GM12864 (cell line): ENCODE results near the gene COL27A1.

Experiments
- DNase-seq: peaks from one replicate; pipeline ENCODE4 v3.0.0-alpha.2; 2011; ENCODE audit warnings: low read depth
- H3K4me3 ChIP-seq: 2 replicates; pipeline ENCODE4 v1.5.1; 2011; ENCODE audit warnings: mild to moderate bottlenecking, low read depth, low read length, control low read depth
- TF ChIP-seq, protein P1 (sequence below): IDR thresholded peaks from 2 replicates; pipeline ENCODE4 v1.5.1; 2011; ENCODE audit warnings: low read depth, mild to moderate bottlenecking, moderate library complexity, low read length, control low read depth, inconsistent platforms; ENCODE audit errors: missing control alignments

COL27A1 gene

DNA sequence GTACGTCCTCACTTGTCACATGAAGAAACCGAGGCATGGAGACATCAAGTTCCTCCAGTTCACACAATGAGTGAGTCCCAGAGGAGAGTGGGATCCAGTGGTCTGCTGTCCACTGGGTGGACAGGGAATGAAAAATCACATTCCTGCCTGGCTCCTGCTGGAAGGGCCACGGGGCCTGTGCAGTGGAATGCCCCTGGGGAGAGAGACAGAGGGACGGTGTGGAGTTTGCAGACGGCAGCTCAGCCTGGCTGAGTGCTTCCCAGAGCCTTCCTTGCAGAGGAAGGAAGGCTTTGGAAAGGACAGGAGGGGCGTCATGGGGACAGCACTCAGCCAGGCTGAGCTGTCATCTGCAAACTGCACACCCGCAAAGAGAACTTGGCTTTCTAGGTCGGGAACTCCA is 74.7 kb downstream of the COL27A1 start:
- TF ChIP-seq, protein P1, sequence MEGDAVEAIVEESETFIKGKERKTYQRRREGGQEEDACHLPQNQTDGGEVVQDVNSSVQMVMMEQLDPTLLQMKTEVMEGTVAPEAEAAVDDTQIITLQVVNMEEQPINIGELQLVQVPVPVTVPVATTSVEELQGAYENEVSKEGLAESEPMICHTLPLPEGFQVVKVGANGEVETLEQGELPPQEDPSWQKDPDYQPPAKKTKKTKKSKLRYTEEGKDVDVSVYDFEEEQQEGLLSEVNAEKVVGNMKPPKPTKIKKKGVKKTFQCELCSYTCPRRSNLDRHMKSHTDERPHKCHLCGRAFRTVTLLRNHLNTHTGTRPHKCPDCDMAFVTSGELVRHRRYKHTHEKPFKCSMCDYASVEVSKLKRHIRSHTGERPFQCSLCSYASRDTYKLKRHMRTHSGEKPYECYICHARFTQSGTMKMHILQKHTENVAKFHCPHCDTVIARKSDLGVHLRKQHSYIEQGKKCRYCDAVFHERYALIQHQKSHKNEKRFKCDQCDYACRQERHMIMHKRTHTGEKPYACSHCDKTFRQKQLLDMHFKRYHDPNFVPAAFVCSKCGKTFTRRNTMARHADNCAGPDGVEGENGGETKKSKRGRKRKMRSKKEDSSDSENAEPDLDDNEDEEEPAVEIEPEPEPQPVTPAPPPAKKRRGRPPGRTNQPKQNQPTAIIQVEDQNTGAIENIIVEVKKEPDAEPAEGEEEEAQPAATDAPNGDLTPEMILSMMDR = no peak
- H3K4me3 ChIP-seq = no peak overlapping the region
- no peak for DNase-seq

DNA sequence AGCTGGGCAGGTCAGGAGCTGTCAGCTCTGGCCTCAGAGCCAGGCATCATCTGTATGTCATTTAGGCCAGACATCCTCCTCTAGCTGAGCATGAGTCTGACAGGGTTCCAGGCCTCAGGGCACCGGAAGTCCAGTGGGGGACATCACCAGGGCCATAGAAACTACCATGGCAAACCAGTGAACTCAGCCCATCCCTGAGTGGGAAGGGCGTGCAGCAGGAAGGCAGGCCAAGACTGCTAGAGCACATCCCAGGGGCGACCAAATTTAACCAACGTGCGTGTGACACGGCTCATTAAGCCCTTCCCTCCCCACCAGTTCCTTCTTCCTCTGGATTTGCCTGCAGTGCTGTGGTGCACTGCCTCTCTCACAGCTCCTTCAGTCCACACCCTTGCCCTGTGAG is 75.9 kb downstream of the COL27A1 start:
- TF ChIP-seq, protein P1 = no peak
- no peak for DNase-seq
- H3K4me3 ChIP-seq = no peak overlapping the region

DNA sequence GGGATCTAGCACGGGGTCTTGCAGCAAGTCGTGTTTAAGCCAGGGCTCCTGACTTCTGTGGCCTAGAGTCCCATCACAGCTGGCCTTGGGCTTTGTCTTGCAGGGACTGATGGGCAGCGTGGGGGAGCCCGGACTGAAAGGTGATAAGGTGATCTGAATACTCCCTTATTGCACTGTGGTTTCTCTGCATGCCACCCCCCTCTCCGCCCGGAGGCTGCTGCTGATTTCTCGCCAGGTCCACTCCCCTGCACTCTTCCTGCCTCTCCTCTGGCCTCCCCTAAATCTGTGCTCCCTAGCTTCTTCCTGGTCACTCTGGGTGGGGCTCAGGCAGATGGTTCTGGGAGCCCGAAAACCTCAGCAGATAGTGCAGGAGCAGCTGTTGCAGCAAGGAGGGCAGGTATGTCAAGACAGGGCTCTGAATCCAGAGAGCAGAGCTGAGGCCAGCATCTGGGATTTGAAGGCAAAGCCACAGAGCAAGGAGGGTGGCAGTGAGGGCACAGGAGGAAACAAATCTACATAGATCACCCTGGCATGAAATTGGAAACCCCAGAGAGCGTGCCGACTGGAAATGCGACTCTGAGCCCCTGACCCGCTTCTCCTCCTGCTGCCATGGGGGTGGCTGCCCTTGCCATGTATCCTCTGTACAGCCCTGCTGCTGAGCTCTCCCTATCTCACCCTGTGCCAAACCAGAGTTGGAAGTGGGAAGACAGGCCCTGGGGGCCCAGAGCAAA is 76.5 kb downstream of the COL27A1 start:
- H3K4me3 ChIP-seq = no peak overlapping the region
- TF ChIP-seq, protein P1 = no peak
- DNase-seq = no peak

DNA sequence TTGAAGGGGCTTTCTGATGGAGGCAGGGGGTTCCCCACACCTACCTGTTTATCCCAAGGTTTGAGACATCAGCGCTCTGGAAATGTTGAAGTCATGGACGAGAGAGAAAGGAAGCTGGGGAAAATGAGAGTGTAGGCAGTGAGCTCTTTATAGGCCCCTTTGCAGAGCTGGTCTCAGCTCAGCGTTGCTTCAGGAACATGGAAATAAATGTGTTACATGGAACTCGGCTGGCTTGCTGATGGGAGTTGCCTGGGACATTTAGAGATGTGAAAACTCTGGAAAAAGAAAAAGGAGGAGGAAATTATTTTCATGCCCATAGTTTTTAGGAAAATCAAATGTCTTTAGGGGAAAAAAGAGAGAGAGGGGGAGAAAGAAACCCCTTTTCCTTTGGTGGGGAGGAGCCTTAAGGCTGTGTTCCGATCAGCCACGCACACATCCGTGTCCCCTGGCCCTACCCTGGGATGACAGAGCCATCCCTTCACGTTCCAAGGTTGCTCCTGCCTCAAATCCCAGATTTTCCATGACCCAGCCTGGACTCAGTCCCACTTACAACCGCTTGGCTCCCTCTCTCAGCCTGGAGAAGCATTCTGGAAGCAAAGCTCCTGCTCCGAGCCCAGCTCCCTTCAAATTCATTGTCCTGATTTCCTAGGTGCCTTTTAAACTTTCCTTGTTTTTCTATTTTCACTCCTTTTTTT is 78.3 kb downstream of the COL27A1 start:
- DNase-seq = no peak
- H3K4me3 ChIP-seq = no peak overlapping the region
- TF ChIP-seq, protein P1 = no peak

DNA sequence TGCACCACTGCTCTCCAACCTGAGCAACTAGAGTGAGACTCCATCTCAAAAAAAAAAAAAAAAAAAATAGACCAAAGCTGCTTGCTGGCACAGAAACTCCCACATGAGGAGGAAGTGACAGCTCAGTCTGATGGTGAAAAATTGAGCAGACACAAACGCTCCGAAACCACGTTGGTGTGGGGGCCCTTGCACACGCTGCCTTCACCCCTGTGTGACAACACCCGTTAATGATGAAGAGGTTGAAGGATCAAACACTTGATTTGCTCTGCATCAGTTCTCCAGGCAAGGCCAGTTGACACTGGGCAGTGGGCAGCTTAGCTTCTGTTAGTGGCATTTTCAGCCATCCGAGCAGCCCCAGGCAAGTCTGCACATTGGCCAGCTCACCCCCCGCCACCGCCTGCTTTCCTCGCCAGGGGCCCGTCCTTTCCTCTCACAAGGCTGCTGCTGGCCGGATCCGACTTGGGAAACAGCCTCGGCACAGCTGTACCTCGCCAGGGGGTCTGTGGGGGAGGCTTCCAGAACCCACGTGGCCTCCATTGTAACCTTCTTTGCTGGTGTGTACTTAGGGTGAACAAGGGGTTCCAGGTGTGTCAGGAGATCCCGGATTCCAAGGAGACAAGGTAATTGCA is 79.8 kb downstream of the COL27A1 start:
- TF ChIP-seq, protein P1 = no peak
- DNase-seq = no peak
- no peak overlapping the region for H3K4me3 ChIP-seq

DNA sequence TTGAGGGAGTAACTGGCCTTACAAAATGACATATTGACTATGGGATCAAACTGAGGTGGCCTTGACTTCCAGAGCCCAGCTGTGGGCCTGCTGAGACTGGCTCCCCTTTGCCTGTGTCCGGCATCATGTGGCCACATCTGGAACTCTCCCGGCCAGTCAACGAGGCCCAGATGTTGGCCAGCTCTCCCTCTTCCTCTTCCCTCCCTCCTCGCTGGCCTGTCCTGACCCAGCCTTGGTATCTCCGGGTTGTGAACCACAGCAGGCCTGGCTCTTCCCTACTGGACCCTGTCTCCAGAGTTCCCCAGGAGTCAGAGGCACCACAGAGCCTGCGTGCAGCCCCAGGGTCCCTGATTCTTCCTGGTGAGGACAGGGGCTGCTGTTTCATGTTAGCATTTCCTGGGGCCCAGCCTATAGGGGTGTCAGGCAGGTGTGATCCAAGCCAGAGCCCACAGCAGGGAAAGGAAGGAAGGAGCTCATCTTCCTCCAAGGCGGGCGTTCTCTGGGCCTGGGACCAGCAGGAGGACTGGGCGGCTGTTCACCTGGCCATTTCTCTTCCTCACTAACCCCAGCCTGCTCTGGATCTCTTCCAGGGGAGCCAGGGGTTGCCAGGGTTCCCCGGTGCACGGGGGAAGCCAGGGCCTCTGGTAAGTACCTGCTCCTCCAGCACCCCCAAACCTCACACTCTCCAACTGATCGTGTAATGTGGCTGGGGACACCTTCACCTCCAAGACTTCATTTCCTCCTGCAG is 81.2 kb downstream of the COL27A1 start:
- no peak overlapping the region for H3K4me3 ChIP-seq
- no peak for DNase-seq
- TF ChIP-seq, protein P1 = no peak
